Stimulated activated CD4-positive, alpha-beta T cell treated with anti-CD3 and anti-CD28 coated beads, Interleukin-1b, Interleukin-23, amount 100 ng/mL, for 1 hour (primary cell): ENCODE measurements around the gene MOCOS.
"Not testable (repeated sequence)": the region's sequence is repeated elsewhere in the genome, so short reads cannot be mapped to it uniquely, and the experiment has no call there.

Source experiments
- DNase-seq, 2 donors: peaks; one replicate each; pipeline ENCODE4 v3.0.0-alpha.2; 2020; ENCODE audit warnings: low read depth in 2 of 2

Gene MOCOS

DNA sequence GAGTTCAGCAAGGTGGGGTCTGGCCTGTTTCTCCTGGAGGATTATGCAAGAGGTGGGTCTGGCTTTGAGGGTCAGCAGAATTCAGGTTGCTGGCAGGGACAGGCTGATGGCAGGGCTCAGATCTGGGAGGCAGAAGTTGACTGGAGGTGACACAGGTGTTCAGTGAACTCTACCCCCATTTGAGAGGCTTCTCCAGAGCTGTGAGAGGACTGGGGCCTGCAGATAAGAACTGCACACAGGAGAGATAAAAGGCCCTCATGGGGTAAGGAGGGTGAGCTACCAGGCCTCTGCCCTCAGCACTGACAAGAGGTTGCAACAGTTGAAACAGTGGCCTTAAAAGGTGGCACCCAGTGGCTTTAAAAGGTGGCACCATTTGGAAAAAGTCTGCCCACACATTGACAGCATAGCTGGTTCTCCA, 13.1 kb downstream of the MOCOS start:
- no peak for DNase-seq

DNA sequence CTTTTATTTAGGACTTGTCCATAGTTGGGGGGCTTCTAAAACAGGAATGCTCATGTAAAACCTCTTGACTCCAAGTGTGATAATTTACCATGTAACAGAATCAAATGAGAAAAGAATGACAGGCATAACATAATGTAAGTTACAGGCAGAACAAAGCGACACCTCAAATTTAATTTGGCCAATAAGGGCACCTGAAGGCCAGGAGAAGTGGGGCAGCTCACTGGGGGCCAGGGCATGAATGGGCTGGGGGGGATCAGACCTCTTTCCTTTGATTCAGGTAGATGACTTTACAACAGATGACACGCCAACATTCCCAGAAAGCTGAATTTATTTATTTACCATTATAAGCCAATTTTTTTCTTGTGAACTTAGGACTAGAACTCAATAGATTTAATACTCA, 14.5 kb downstream of the MOCOS start:
- no peak for DNase-seq

DNA sequence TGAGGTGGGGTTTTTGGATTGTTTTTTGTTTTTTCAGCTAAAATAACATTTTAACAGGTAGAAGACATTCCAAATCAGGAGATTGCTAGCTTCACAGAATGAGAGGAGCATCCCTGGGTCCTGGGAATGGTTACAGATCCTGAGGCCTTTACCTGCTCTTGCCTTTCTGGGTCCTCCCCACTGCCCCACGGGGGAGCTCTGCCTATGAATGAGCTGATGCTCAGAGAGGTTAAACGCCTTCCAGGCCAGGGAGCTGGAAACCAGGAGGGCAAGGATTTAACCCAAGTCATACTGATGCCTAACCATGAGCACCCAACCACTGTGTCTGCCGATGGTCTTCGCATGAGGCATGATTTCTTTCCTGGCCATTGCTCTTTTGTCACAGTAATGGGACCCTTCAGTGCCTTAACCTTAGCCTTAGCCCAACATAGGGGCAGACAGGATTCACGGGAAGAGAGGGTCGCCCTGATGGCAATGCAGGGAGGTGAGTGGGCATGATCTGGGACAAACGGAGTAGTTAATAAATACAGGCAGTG, 16.1 kb downstream of the MOCOS start:
- no peak for DNase-seq

DNA sequence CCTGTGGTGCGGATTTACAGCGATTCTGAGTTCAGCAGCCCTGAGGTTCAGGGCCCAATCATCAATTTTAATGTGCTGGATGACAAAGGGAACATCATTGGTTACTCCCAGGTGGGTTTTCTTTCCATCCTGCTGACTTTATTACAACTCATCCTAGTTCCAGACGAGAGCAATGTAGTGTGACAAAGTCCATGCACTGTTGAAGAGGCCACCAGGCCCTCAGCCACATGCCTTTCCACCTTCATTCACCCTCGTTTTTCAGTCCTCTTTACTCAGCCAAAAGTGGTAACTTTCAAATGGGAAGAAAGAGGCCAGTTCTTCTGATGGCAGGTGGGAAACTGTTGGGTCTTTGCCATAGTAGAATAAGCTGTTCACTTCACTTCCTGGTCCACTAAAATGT, 17.9 kb downstream of the MOCOS start:
- DNase-seq: no peak

DNA sequence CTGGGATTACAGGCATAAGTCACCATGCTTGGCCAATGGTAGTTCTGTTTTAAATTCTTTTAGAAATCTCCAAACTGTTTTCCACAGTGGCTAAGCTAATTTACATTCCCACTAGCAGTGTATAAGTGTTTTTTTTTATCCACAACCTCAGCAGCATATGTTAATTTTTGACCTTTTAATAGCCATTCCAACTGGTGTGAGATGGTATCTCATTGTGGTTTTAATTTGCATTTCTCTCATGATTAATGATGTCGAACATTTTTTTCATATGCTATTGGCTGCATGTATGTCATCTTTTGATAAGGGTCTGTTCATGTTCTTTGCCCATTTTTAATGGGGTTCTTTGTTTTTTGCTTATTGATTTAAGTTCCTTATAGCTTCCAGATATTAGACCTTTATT, 20.0 kb downstream of the MOCOS start:
- DNase-seq: no peak

DNA sequence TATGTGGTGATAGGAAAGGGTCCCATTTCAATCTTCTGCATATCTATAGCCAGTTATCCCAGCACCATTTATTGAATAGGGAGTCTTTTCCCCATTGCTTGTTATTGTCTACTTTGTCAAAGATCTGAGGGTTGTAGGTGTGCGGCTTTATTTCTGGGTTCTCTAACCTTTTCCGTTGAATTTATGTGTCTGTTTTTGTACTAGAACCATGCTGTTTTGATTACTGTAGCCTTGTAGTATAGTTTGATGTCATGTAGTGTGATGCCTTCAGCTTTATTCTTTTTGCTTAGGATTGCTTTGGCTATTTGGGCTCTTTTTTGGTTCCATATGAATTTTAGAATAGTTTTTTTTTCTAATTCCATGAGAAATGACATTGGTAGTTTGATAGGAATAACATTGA, 20.7 kb downstream of the MOCOS start:
- DNase-seq: not testable (repeated sequence)

DNA sequence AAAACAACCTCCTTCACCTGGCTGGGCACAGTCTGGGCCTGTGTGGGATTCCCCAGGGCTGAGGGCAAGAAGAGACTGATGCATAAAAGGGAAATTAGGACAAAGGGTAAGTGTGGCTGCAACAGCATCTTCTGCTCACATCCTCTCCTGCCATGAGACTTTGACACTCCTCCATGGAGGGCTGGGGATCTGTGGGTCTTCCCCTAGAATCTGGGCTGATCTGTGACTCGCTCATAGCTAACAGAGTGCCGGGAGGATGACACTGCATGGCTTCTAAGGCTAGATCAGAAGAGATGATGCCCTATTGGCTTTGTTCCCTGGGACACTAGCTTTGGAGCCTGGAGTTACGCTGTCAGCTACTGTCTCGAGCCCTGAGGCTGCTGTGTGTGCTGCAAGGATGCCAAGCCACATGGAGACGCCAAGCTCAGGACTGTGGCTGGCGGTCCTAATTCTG, 24.3 kb downstream of the MOCOS start:
- no peak for DNase-seq

DNA sequence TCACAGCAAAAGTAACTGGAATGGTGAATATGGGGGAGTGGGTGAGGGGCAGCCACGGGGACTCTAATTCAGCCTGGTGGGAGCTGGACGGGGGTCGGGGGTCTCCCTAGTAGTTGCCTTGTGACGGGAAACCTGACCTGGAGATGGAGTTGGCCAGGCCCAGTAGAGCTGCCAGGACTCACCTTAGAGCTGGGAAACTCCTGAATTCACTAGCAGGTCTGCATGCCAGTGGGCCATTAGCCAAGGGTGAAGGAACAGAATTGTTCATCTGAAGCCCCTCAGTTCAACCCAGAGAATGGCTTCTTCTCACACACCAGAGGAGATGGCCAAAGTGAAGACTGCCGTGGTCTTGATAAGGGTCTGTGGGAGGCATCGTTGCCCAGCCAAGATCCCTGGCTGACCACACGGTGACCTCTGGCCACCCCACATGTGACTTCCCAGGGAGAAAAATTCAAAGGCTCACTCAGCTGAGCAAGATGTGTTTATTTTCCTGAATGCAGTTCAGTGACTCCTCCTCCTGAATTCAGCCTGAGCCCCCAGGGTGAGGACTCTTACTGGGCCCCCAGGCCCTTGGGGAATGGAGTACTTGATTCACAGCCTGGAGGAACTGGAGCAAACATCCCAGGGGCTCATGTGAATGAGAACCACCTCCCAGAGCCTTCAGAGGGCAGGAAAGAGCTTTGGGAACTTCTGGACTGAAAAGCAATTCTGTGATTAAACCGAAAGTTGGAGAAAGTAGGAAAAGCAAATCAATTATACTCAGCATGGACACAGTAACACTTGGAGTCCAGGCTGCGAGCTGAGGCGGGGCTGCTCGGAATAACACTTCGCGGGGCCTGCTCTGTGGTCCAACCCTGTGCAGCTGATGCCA, 25.2 kb downstream of the MOCOS start:
- DNase-seq: no peak

DNA sequence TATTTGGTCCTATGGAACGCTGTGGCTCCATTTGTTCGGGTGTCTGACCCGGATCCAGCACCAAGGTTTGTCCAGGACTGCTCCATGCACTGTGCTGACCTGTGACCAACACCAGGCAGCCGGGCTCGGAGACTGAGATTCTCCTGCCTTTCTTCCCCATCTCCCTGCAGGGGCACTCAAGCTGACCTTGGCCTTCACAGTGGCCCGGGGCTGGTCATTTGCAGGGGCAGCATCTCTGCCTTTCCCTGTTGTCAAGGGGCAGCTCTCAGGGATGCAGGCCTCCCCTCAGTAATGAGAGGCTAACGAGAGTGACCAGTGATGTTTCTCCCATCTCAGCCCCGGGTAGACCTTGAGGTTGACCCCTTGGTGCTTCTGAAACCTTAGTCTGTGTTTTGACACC, 27.5 kb downstream of the MOCOS start:
- DNase-seq: no peak

DNA sequence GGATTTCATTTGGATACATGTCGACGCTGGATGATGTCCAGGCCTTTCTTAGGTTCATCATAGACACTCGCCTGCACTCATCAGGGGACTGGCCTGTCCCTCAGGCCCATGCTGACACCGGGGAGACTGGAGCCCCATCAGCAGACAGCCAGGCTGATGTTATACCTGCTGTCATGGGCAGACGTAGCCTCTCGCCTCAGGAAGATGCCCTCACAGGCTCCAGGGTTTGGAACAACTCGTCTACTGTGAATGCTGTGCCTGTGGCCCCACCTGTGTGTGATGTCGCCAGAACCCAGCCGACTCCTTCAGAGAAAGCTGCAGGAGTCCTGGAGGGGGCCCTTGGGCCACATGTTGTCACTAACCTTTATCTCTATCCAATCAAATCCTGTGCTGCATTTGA, 28.3 kb downstream of the MOCOS start:
- no peak for DNase-seq

DNA sequence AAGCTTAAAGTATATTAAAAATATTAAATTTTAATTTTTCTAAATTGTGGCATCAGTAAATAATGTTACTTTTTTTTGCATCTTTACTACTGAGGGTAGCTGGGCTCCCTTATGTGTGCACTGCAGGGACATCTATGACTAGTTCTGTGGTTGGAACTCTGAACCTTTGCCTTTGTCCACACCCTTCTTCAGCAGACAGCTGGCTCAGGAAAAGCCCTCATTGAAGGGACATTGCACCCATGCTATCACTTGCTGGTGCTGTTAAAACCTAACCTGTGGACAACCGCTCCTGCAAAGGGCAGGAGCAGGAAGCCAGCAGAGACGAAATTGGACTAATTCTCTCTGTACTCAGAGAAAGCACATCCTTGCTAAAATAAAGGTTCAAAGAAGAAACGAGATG, 30.1 kb downstream of the MOCOS start:
- DNase-seq: no peak

DNA sequence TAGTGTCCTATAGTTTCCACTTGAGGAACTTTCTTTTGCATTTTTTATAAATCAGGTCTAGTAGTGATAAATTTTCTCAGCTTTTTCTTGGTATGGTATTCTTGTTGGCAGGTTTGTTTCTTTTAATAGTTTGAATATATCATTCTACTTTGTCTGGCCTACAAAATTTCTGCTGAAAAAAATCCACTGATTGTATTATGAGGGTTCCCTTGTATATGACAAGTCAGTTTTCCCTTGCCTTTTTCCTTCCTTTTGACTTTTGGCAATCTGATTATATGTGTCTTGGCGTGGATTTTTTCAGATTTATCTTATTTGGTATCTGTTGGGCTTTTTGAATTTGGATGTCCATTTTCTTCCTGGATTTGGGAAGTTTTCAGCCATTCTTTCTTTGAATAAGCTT, 41.9 kb downstream of the MOCOS start:
- no peak for DNase-seq

DNA sequence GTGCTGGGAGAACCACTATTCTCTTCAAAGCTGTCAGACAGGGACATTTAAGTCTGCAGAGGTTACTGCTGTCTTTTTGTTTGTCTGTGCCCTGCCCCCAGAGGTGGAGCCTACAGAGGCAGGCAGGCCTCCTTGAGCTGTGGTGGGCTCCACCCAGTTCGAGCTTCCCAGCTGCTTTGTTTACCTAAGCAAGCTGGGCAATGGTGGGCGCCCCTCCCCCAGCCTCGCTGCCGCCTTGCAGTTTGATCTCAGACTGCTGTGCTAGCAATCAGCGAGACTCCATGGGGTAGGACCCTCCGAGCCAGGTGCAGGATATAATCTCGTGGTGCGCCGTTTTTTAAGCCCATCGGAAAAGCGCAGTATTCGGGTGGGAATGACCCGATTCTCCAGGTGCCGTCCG, 53.2 kb downstream of the MOCOS start:
- DNase-seq: not testable (repeated sequence)

DNA sequence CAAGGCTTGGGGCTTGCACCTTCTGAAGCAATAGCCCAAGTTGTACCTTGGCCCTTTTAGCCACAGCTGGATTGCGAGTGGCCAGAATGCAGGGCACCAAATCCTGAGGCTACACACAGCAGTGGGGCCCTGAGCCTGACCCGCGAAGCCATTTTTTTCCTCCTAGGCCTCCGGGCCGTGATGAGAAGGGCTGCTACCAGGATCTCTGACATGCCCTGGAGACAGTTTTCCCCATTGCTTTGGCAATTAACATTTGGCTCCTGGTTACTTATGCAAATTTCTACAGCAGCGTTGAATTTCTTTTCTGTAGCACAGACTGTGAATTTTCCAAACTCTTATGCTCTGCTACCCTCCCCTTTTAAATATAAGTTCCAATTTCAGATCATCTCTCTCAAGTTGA, 54.5 kb downstream of the MOCOS start:
- no peak for DNase-seq

DNA sequence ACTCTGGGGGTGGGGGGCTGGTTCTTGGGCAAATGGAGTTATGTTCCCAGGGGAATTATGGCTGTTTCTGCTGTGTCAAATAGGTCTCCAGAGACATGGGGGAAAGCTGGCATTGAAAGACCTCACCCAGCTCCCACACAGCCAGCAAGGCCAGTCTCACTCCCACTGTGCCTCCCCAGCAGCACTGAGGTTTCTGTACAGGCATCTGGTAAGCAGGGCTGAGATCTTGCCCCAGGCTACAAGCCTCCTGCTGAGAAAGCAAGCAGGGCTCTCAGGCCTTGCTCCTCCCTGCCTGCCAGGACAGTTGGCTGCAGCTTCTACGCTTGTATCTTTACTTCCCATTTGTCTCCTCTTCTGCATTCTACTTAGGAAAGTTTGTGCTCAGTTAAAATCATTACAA, 59.7 kb downstream of the MOCOS start:
- no peak for DNase-seq

DNA sequence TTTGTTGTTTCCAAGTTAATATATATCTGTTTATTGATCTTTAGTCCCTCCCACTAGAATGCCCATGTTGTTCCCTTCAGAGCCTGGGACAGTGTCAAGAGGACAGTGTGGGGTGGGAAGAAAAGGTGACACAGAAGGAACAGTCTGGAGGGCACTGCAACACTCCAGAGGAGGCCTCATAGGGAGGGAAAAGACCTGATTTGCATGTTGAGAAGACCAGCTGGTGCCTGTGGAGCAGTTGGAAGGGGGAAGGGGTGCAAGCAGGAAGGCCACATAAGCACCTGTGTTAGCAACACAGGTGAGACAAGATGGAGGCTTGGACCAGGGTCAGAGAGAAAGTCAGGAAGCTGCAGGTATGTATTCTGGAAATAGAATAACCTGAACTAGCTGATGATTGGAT, 62.1 kb downstream of the MOCOS start:
- no peak for DNase-seq

DNA sequence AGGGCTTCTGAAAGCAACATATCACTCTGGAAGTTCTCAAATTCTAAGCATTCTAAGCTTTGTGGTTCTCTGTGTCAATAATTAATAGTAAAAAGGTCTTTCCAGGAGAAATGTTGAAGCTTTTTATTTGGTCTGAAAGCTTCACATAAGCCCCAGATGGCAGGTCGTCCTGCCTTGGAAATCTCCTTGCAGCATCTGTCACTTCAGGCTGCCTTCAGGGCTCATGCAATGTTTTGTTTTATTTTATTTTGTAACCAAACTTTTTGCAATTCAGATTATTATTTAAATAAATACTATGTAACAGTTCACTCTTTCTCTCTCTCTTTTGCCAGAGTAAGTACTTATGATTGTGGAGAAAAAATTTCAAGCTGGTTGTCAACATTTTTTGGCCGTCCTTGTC, 63.5 kb downstream of the MOCOS start:
- no peak for DNase-seq

DNA sequence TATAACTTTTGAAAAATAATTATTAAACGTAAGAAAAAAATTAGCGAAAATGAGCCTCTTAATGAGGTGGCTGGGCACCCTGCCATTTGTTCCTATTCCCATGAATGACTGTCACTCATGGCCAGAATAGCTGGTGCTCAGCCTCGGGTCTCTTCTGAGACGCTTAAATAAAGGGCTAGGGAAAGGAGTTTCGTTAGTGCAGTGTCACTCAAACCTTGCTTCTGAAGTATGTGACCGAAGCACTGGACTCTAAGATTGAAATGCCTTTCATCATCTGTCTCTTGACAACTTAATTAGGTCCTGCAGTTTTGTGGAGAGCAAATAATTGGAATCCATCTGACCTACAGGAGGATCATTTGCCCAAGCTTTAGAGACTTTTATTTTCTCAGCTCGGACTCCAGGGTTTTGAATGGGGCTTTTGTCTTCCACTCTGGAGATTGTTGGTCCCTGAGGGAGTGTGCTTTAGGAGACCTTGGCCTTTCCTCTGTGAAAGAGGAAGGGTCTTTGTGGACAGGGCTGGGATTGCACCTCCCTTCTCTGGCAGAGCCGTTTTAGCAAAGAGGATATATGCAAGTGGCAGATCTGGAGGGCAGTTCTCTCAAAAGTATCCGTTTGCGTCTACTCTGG, 67.9 kb downstream of the MOCOS start:
- DNase-seq: no peak

DNA sequence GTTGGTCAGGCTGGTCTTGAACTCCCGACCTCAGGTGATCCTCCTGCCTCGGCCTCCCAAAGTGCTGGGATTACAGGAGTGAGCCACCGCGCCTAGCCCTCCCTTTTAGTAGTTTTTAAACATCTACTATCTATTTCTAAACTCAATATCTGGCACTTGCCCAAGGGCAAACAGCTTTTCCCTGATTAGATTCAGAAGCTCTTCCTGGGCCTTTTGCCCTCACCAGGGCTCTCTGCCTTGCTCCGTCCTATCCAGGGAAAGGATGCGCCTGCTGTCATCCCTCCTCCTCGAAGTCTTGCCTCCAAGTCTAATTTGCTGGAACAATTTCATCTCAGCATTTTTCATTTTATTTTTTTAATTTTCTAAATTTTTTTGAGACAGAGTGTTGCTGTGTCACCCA, 68.8 kb downstream of the MOCOS start:
- DNase-seq: no peak

DNA sequence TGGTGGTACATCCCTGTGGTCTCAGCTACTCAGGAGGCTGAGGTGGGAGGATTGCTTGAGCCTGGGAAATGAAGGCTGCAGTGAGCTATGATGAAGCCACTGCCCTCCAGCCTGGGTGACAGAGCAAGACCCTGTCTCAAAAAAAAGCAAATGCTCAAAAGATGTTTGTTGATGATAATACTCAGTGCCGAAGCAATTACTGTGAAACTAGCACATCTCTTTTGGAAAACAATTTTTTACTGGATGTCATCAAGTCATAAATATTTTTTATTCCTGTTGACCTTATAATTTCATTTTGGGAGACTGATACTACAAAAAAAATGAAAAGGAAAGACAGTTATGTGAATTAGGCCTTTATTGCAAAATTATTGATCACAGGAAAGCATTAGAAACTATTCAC, 75.7 kb downstream of the MOCOS start:
- no peak for DNase-seq

DNA sequence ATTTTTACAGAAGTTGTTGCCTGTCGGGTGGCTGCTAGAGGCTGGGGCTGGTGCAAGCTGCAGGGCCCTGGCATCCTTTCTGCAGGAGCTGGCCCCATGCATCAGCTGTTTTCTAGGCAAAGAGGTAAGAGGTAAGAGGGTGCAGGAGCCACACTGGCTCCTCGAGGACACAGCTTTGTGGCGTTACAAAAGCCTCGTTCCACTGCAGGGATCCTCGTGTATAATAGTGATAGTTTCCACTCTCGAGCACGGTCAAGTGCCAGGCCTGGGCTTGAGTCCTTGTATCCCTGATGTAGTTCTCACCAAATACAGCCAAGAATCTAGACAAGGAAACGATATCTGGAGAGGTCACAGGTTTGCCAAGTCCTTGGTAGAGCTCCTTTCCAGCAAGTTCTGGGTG, 77.0 kb downstream of the MOCOS start:
- DNase-seq: no peak

DNA sequence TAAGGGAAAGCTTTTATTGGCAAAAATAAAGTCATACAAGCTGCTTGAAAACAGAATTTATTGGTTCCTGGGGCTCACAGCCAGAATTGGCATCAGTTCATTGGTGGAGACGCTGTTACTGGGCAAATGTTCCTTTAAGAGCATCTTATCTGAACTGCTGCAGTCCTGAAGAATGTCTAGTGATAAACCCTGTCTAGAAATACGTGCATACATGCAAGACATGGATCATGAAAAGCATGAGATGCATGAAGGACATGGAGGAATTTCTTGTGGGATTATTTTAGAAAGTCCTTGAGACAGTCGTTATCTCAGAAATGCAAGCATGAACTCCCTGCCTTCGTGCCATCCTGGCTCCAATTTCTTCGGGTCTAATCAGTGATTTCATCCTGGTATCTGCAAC, 77.7 kb downstream of the MOCOS start:
- DNase-seq: no peak

DNA sequence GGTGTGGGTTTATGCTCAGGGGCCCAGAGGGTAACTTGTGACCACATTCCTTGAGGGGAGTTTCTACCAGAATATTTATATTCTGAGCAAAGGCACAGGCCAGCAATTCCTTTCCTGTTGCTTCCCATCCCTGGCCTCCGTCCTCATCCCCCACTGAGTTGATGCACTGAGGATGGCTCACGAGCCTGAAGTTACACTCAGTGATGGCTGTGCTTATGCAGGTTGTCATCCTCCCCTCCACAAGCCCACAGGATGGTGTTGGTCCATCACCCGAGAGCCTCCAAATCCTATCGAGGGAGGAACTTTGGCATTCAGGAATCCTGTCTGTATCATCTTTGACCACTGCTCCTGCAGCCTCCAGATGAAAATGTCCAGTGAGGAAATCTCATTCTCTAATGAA, 81.9 kb downstream of the MOCOS start:
- DNase-seq: no peak
